ENCODE measurements around the gene BROX. TPM values are rescaled to one million over a fixed set of nuclear protein-coding genes. Genes with fewer than 3 reads are reported as not detected.

BROX gene
- total RNA-seq, 1 experiment from 2014 or later, result 44.9 TPM

GRCh38 chr1:222767152-222767571 is 54.8 kb downstream of the BROX start:
- no peaks in the 10 kb centered on the region for H3K9me2 ChIP-seq (ENCODE audit: insufficient read depth)
- H3K4me3 ChIP-seq (replicated peaks in 1 of 2; ENCODE audit: low read depth in 1 of 2, low read length in 2 of 2), result no peak overlapping the region
- ATAC-seq (no peak), DNase-seq (ENCODE audit: low read depth, low spot score) (no peak)
- H3K9me3 ChIP-seq (ENCODE audit: control insufficient read depth in 1 of 2, insufficient read depth in 1 of 2, low read depth in 1 of 2, low read length in 2 of 2), result peaks cover 8 to 14% of the 10 kb centered on the region in 2 experiments; a peak in 2 of 4 replicates
- H3K79me2 ChIP-seq (ENCODE audit: insufficient read depth, low read length), result no peaks in the 10 kb centered on the region
- ChIA-PET POLR2A (no interaction called here), RAD21 (ENCODE audit: low non-redundant PET in 1 of 2, low total read pairs in 2 of 2, uncharacterized antibody in 2 of 2, unreplicated experiment in 2 of 2) (no interaction called here), CTCF (no interaction called here)
- no peak overlapping the region for H3K9ac ChIP-seq (ENCODE audit: low read length)
- H3K4me1 ChIP-seq (ENCODE audit: control insufficient read depth in 1 of 2, insufficient read depth in 2 of 2, low read length in 2 of 2), result no peaks in the 10 kb centered on the region
- no peak overlapping the region for H2AFZ ChIP-seq (ENCODE audit: low read depth, low read length, poor library complexity, severe bottlenecking)
- H3K4me2 ChIP-seq (ENCODE audit: low read length), result no peak overlapping the region
- intact Hi-C loops (cut with micrococcal nuclease), result no loop called here
- H3K36me3 ChIP-seq (ENCODE audit: control insufficient read depth in 1 of 2, insufficient read depth in 2 of 2, low read length in 2 of 2), result no peaks in the 10 kb centered on the region
- H3K27me3 ChIP-seq (ENCODE audit: insufficient read depth, low read length), result no peaks in the 10 kb centered on the region
- TF ChIP-seq REST (IDR thresholded peaks at IDR 0.05; ENCODE audit: low read depth) (no peak), FOSL1 (IDR thresholded peaks at IDR 0.05; ENCODE audit: low read depth) (no peak), CEBPB (IDR thresholded peaks at IDR 0.05; ENCODE audit: low read depth) (no peak), ZBTB33 (IDR thresholded peaks at IDR 0.05; ENCODE audit: extremely low read depth, insufficient replicate concordance, low read length) (no peak), POLR2AphosphoS5 (IDR thresholded peaks at IDR 0.05; ENCODE audit: low read depth, low read length) (no peak), ZFX (IDR thresholded peaks at IDR 0.05) (no peak), RAD21 (IDR thresholded peaks at IDR 0.05; ENCODE audit: low read depth) (no peak), EGR1 (IDR thresholded peaks at IDR 0.05; ENCODE audit: low read depth) (no peak), ELF1 (IDR thresholded peaks at IDR 0.05; ENCODE audit: borderline replicate concordance, low read depth) (no peak), EZH2phosphoT487 (IDR thresholded peaks at IDR 0.05; ENCODE audit: borderline replicate concordance) (no peak), YY1 (IDR thresholded peaks at IDR 0.05; ENCODE audit: extremely low read depth, insufficient replicate concordance, low read depth, low read length) (no peak), ZNF274 (IDR thresholded peaks at IDR 0.05; ENCODE audit: low read depth, low read length) (no peak)
- H4K20me1 ChIP-seq (ENCODE audit: insufficient read depth), result no peaks in the 10 kb centered on the region
- no peak overlapping the region for H3K27ac ChIP-seq (ENCODE audit: low read depth, low read length)
- BruUV-seq (replicated peaks), result no TSS peak

All from HCT116 (cell line).